ENCODE measurements around the gene TRIM37.
A peak's percentile ranks its signal among the peaks of the same experiment; 100 is the strongest.
"Not testable (repeated sequence)": the region's sequence is repeated elsewhere in the genome, so short reads cannot be mapped to it uniquely, and the experiment has no call there.

TRIM37 gene

DNA sequence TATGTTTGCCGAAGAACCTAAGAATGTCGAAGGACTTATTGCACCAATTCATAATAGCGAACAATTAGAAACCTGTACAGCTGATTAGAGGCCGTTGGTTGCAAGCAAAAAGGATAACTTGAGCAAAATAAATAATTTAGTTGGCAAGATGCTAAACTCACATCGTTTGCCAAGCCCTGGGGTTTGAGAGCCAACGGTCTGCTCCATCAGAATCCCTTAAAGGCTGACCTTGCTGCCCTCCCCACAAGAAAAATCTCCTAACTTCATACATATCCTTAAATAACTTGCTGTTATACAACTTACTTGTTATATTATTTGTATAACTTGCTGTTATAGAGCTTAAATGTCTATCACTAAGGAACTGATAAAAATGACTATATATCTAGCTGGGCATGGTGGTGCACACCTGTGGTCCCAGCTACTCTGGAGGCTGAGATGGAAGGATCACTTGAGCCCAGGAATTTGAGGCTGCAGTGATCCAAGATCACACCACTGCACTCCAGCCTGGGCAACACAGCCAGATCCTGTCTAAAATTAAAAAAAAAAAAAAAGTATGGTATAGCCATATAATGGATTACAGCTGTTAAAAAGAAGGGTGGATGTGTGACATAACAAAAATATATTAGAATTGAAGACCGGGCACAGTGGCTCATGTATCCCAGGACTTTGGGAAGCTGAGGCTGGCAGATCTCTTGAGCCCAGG is 1.9 kb upstream of the TRIM37 start:
- H3K36me3 ChIP-seq (ENCODE audit: insufficient read depth, low read depth, low read length), result peaks cover 33% of the 10 kb centered on the region
- H3K4me3 ChIP-seq (ENCODE audit: low read length), result peak overlapping the region; percentile 27; the same call in 1 of the 2 replicates
- no peaks in the 10 kb centered on the region for H3K27me3 ChIP-seq (ENCODE audit: insufficient read depth, low read length)
- no peak overlapping the region for H3K9ac ChIP-seq (ENCODE audit: low read depth, low read length)
- H3K27ac ChIP-seq (ENCODE audit: low read length), result no peak overlapping the region
- no peaks in the 10 kb centered on the region for H3K9me3 ChIP-seq (ENCODE audit: insufficient read depth, low read depth, low read length)
- H3K4me1 ChIP-seq (ENCODE audit: insufficient read depth, low read length), result no peaks in the 10 kb centered on the region

DNA sequence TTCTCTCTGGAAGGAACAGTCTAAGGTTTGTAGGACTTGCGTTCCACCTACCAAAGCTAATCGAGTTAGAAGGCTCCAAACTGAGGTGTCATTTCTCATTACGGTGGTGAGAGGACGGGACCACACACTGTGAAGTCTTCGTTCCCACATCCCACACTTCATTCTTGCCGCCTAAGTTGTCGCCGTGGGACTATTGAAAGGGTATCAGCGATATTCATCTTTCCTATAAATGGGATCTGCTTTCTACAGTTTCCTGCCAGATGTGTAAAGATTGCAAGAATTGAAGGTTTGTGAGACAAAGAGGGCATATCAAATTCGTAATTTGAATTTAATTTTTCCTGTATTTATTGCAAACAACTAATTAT is 608 bp upstream of the TRIM37 start:
- no peaks in the 10 kb centered on the region for H3K27me3 ChIP-seq (ENCODE audit: insufficient read depth, low read length)
- H3K4me1 ChIP-seq (ENCODE audit: insufficient read depth, low read length), result no peaks in the 10 kb centered on the region
- H3K9me3 ChIP-seq (ENCODE audit: insufficient read depth, low read depth, low read length), result no peaks in the 10 kb centered on the region
- H3K9ac ChIP-seq (ENCODE audit: low read depth, low read length), result peak overlapping the region; percentile 89
- peak overlapping the region; percentile 98 for H3K4me3 ChIP-seq (ENCODE audit: low read length)
- peaks cover 37% of the 10 kb centered on the region for H3K36me3 ChIP-seq (ENCODE audit: insufficient read depth, low read depth, low read length)
- peak overlapping the region; percentile 6 for H3K27ac ChIP-seq (ENCODE audit: low read length)

DNA sequence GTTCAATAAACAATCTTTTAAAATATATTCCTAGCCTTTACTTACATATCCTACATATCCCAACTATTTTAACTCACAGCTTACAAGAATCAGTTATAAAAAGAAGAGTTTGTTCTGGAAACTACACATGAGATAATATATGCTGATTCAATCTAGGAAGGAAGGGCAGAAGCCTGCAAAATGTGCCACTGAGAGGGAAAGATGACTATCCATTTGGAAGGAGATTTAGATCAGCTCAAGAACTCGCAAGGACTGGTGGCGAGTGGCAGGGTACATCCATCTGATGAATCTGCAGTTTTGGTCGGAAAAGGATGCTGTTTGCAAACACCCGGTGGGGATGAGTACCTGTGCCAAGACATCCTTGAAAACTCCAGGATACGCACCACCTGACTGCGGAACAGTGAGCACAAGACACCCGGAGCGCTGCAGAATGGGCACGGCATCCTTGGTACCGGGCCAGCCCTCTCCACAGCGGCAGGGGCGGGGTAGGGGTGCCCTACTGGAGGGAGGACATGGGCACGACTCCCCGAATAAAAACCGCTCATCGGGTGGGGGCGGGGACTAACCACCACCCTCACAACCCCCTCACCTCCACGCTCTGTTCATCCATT is 723 bp downstream of the TRIM37 start:
- H3K4me3 ChIP-seq (ENCODE audit: low read length), result peak overlapping the region; percentile 98
- H3K9me3 ChIP-seq (ENCODE audit: insufficient read depth, low read depth, low read length), result no peaks in the 10 kb centered on the region
- H3K27ac ChIP-seq (ENCODE audit: low read length), result no peak overlapping the region
- no peaks in the 10 kb centered on the region for H3K4me1 ChIP-seq (ENCODE audit: insufficient read depth, low read length)
- no peaks in the 10 kb centered on the region for H3K27me3 ChIP-seq (ENCODE audit: insufficient read depth, low read length)
- H3K9ac ChIP-seq (ENCODE audit: low read depth, low read length), result peak overlapping the region; percentile 90
- peaks cover 32% of the 10 kb centered on the region for H3K36me3 ChIP-seq (ENCODE audit: insufficient read depth, low read depth, low read length)

DNA sequence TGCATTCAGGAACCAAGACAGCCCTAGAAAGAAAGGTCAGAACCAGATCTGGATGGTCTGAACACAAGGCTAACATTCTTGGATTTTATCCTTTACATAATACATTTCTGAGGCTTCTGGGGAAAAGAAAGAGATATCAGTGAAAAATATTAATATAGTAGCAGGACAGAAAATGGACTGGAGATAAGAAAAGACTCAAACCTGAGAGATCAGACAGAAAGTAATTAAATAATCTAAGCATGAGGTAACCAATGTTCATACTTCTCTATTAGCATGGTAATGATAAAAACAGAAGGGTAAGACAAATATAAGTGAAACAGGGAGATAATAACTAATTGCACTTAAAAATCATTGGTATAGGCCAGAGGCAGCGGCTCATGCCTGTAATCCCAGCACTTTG is 5.5 kb downstream of the TRIM37 start:
- Histone ChIP-seq H3K27ac (ENCODE audit: low read length) (no peak overlapping the region), H3K27me3 (ENCODE audit: insufficient read depth, low read length) (no peaks in the 10 kb centered on the region), H3K4me3 (ENCODE audit: low read length) (no peak overlapping the region), H3K36me3 (ENCODE audit: insufficient read depth, low read depth, low read length) (peaks cover 48% of the 10 kb centered on the region), H3K4me1 (ENCODE audit: insufficient read depth, low read length) (no peaks in the 10 kb centered on the region), H3K9me3 (ENCODE audit: insufficient read depth, low read depth, low read length) (no peaks in the 10 kb centered on the region), H3K9ac (ENCODE audit: low read depth, low read length) (no peak overlapping the region)

DNA sequence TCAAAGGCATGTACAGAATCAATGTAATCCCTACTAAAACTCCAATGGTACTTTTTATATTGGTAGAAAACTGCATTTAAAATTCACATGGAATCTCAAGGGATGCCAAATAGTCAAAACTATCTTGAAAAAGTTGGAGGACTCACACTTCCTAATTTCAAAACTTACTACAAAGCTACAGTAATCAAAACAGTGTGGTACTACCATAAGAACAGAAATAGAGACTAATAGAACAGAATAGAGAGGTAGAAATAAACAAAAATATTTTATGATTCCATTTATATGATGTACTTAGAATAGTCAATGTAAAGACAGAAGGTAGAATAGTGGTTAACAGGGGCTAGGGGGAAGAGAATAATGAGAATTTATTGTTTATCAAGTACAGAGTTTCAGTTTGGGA is 8.8 kb downstream of the TRIM37 start:
- Histone ChIP-seq H3K36me3 (ENCODE audit: insufficient read depth, low read depth, low read length) (peaks cover 42% of the 10 kb centered on the region), H3K9me3 (ENCODE audit: insufficient read depth, low read depth, low read length) (no peaks in the 10 kb centered on the region)

DNA sequence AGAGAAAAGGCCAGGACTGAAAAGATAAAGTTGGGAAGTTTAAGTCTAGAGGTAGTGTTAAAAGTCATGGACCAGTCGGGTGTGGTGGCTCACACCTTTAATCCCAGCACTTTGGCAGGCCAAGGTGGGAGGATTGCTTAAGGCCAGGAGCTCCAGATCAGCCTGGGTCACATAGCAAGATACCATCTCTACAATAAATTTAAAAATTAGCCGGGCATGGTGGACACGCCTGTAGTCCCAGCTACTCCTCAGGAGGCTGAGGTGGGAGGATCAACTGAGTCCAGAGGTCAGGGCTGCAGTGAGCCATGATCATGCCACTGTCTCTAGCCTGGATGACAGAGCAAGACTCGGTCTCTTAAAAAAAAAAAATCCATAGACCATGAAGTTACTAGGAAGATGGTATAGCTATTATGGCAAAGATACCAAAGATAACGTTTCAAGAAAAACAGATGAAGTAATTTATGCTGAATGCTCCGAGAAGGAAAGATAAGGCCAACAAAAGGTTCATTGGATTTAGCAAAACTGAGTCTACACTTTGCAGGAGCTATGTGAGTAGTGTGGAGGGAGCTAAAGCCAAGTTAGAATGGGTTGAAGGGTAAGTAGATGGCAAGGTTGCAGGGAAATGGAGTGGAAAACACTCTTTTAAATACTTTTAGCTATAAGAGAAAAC is 11.7 kb downstream of the TRIM37 start:
- no peaks in the 10 kb centered on the region for H3K4me1 ChIP-seq (ENCODE audit: insufficient read depth, low read length)
- no peaks in the 10 kb centered on the region for H3K27me3 ChIP-seq (ENCODE audit: insufficient read depth, low read length)
- H3K36me3 ChIP-seq (ENCODE audit: insufficient read depth, low read depth, low read length), result peaks cover 28% of the 10 kb centered on the region
- no peak overlapping the region for H3K9ac ChIP-seq (ENCODE audit: low read depth, low read length)
- no peak overlapping the region for H3K4me3 ChIP-seq (ENCODE audit: low read length)
- no peak overlapping the region for H3K27ac ChIP-seq (ENCODE audit: low read length)
- H3K9me3 ChIP-seq (ENCODE audit: insufficient read depth, low read depth, low read length), result no peaks in the 10 kb centered on the region

More for the DNA sequence above, 8.8 kb downstream of the TRIM37 start:
- H3K27me3 ChIP-seq (ENCODE audit: insufficient read depth, low read length), result no peaks in the 10 kb centered on the region
- H3K4me3 ChIP-seq (ENCODE audit: low read length), result no peak overlapping the region
- no peak overlapping the region for H3K9ac ChIP-seq (ENCODE audit: low read depth, low read length)
- no peaks in the 10 kb centered on the region for H3K4me1 ChIP-seq (ENCODE audit: insufficient read depth, low read length)
- H3K27ac ChIP-seq (ENCODE audit: low read length), result no peak overlapping the region

DNA sequence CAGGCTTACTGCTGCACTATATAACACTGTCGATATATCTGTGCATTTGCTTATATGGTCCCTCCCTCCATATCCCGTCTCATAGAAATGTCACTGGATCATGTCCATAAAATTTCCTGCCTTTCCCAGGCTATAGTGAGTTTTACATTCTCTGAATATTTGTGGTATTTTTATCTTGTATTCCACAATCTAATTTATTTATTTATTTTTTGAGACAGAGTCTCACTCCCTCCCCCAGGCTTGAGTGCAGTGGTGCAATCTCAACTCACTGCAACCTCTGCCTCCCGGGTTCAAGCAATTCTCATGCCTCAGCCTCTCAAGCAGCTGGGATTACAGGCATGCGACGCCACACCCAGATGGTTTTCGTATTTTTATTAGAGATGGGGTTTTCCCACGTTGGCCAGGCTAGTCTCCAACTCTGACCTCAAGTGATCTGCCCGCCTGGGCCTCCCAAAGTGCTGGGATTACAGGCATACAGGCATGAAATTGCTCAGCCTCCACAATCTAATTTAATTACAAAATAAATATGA is 12.9 kb downstream of the TRIM37 start:
- Histone ChIP-seq H3K9ac (ENCODE audit: low read depth, low read length) (no peak overlapping the region), H3K4me3 (ENCODE audit: low read length) (no peak overlapping the region), H3K27me3 (ENCODE audit: insufficient read depth, low read length) (no peaks in the 10 kb centered on the region), H3K36me3 (ENCODE audit: insufficient read depth, low read depth, low read length) (peaks cover 28% of the 10 kb centered on the region), H3K27ac (ENCODE audit: low read length) (no peak overlapping the region), H3K4me1 (ENCODE audit: insufficient read depth, low read length) (no peaks in the 10 kb centered on the region), H3K9me3 (ENCODE audit: insufficient read depth, low read depth, low read length) (no peaks in the 10 kb centered on the region)

DNA sequence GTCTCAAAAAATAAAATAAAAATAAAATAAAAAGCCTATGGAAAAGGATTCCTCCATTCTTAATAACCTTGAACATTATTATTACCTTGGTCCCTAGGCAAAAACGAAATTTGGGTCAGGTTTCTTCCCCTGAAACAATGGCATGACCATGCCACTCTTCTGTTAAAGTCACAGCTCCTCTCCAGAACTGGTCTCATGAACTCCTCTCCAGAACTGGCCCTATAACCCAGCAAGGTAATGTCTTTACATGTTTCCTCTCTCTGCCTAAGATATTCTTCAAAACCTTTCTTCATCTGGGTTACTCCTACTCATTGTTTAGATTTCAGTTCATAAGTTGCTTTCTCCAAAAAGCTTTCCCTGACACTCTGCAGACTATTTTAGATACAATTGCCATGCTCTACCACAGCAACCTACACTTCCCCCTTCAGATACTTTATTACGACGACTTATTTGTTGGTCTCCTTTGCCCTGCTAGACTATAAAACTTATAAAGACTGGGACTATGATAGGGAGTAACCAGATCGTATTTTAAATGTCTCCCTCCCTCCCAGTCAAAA is 13.5 kb downstream of the TRIM37 start:
- Histone ChIP-seq H3K9me3 (ENCODE audit: insufficient read depth, low read depth, low read length) (no peaks in the 10 kb centered on the region), H3K4me3 (ENCODE audit: low read length) (no peak overlapping the region), H3K27ac (ENCODE audit: low read length) (no peak overlapping the region), H3K9ac (ENCODE audit: low read depth, low read length) (no peak overlapping the region), H3K27me3 (ENCODE audit: insufficient read depth, low read length) (no peaks in the 10 kb centered on the region), H3K36me3 (ENCODE audit: insufficient read depth, low read depth, low read length) (peaks cover 32% of the 10 kb centered on the region), H3K4me1 (ENCODE audit: insufficient read depth, low read length) (no peaks in the 10 kb centered on the region)

DNA sequence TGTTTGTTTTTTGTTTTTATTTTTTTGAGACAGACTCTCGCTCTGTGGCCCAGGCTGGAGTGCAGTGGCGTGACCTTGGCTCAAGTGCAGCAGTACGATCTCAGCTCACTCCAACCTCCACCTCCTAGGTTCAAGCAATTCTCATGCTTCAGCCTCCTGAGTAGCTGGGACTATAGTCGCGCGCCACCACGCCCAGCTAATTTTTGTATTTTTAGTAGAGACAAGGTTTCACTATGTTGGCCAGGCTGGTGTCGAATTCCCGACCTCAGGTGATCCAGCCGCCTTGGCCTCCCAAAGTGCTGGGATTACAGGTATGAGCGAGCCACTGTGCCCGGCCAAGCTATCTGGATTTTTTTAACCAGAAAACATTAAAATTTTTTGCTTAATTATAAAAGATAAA is 16.1 kb downstream of the TRIM37 start:
- not testable (repeated sequence) for H3K27ac ChIP-seq (ENCODE audit: low read length); H3K9ac ChIP-seq (ENCODE audit: low read depth, low read length); H3K4me1 ChIP-seq (ENCODE audit: insufficient read depth, low read length); H3K4me3 ChIP-seq (ENCODE audit: low read length); H3K27me3 ChIP-seq (ENCODE audit: insufficient read depth, low read length); H3K9me3 ChIP-seq (ENCODE audit: insufficient read depth, low read depth, low read length)
- peaks cover 32% of the 10 kb centered on the region for H3K36me3 ChIP-seq (ENCODE audit: insufficient read depth, low read depth, low read length)

DNA sequence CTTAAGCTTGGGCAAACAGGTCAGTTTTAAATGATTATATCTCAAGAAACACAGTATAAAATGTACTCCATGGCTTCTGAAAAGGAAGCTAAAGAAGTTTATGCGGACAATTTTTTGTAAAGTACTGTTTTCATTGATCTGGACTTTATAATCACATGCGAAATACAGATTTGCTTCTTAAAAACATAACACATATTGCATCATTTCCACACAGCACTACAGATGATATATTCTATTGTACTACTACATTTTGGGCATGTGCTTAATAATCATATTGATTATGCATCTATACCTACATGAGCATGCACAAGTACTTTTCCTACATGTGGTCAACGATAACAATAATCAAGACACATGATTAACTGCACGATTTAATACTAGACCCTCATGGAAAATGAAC is 22.5 kb downstream of the TRIM37 start:
- Histone ChIP-seq H3K4me3 (ENCODE audit: low read length) (no peak overlapping the region), H3K9me3 (ENCODE audit: insufficient read depth, low read depth, low read length) (no peaks in the 10 kb centered on the region), H3K27ac (ENCODE audit: low read length) (no peak overlapping the region), H3K4me1 (ENCODE audit: insufficient read depth, low read length) (no peaks in the 10 kb centered on the region), H3K36me3 (ENCODE audit: insufficient read depth, low read depth, low read length) (peaks cover 56% of the 10 kb centered on the region), H3K27me3 (ENCODE audit: insufficient read depth, low read length) (no peaks in the 10 kb centered on the region), H3K9ac (ENCODE audit: low read depth, low read length) (no peak overlapping the region)

DNA sequence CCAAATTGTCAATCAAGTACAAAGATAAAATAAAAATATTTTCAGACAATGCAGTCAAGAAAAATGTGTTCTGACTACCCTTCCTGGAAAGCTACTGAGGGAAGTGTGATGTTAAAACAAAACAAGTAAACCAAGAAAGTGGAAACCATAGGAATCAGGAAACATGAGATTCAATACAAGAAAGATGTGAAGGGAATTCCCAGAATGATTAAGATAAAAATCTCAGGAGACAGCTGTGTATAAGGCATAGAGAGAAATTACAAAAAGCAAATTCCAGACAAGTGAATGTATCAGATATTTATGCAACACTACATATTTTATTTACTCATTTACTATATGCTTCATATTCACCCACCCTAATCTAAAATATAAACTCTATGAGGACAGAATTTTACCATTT is 32.2 kb downstream of the TRIM37 start:
- Histone ChIP-seq H3K27ac (ENCODE audit: low read length) (no peak overlapping the region), H3K9me3 (ENCODE audit: insufficient read depth, low read depth, low read length) (no peaks in the 10 kb centered on the region), H3K4me1 (ENCODE audit: insufficient read depth, low read length) (no peaks in the 10 kb centered on the region), H3K9ac (ENCODE audit: low read depth, low read length) (no peak overlapping the region), H3K27me3 (ENCODE audit: insufficient read depth, low read length) (no peaks in the 10 kb centered on the region), H3K4me3 (ENCODE audit: low read length) (no peak overlapping the region), H3K36me3 (ENCODE audit: insufficient read depth, low read depth, low read length) (peaks cover 81% of the 10 kb centered on the region)

Measured in iPS-20b (cell line).